HG03520 (cell line): ENCODE results near the gene PRKD3.

Experiments used
- ATAC-seq: cut with Tn5 transposase; IDR thresholded peaks from one replicate; pipeline ENCODE4 v1.9.1; 2021; ENCODE audit warnings: mild to moderate bottlenecking, moderate library complexity; ENCODE audit not compliant: unreplicated experiment

PRKD3 gene

GRCh38 chr2:37324786-37325624, at the start of gene PRKD3:
Gene PRKD3, minus strand, starts transcription at chr2:37324833. Its CDS starts 8,309 bp downstream, at chr2:37316524.
- ATAC-seq, result peak; percentile 57

GRCh38 chr2:37372000-37372399, 47.4 kb upstream of the PRKD3 start:
- ATAC-seq, result no peak

GRCh38 chr2:37370666-37371065, 46.0 kb upstream of the PRKD3 start:
- no peak for ATAC-seq

GRCh38 chr2:37367984-37368383, 43.4 kb upstream of the PRKD3 start:
- ATAC-seq, result no peak

GRCh38 chr2:37367310-37367709, 42.7 kb upstream of the PRKD3 start:
- ATAC-seq, result no peak

- ATAC-seq, result no peak
These were observed 42.1 kb upstream of the PRKD3 start for GRCh38 chr2:37366773-37367172.

- ATAC-seq, result no peak
These were observed 41.0 kb upstream of the PRKD3 start for GRCh38 chr2:37365669-37366068.

- ATAC-seq, result no peak
These were observed 39.7 kb upstream of the PRKD3 start for GRCh38 chr2:37364351-37364750.

GRCh38 chr2:37361994-37362698, 37.5 kb upstream of the PRKD3 start:
- no peak for ATAC-seq

GRCh38 chr2:37361216-37361815, 36.7 kb upstream of the PRKD3 start:
- no peak for ATAC-seq

GRCh38 chr2:37358466-37358865, 33.8 kb upstream of the PRKD3 start:
- ATAC-seq, result no peak

- no peak for ATAC-seq
These were observed 32.9 kb upstream of the PRKD3 start for GRCh38 chr2:37357530-37357929.

GRCh38 chr2:37357069-37357468, 32.4 kb upstream of the PRKD3 start:
- ATAC-seq, result no peak

GRCh38 chr2:37356299-37356698, 31.7 kb upstream of the PRKD3 start:
- no peak for ATAC-seq

- no peak for ATAC-seq
These were observed 31.1 kb upstream of the PRKD3 start for GRCh38 chr2:37355735-37356134.

- no peak for ATAC-seq
These were observed 29.9 kb upstream of the PRKD3 start for GRCh38 chr2:37354531-37354930.

- no peak for ATAC-seq
These were observed 25.4 kb upstream of the PRKD3 start for GRCh38 chr2:37350034-37350433.

- ATAC-seq, result no peak
These were observed 24.7 kb upstream of the PRKD3 start for GRCh38 chr2:37349231-37349860.

- no peak for ATAC-seq
These were observed 23.5 kb upstream of the PRKD3 start for GRCh38 chr2:37348155-37348554.

GRCh38 chr2:37344453-37345361, 20.1 kb upstream of the PRKD3 start, which contains the start of gene QPCT:
Gene QPCT, plus strand, starts transcription at chr2:37344630. Its CDS starts 102 bp downstream, at chr2:37344732.
- no peak for ATAC-seq
